Stimulated activated CD8-positive, alpha-beta memory T cell treated with anti-CD3 and anti-CD28 coated beads, Interleukin-12 subunit alpha, Interleukin-12 subunit beta, amount 100 ng/mL, for 24 hours (primary cell): ENCODE results near the gene MOB1A.
"Not testable (repeated sequence)": the region's sequence is repeated elsewhere in the genome, so short reads cannot be mapped to it uniquely, and the experiment has no call there.

ENCODE experiments used
- DNase-seq: peaks from one replicate; pipeline ENCODE4 v3.0.0-alpha.2; 2020; ENCODE audit errors: extremely low read depth

Gene MOB1A

DNA sequence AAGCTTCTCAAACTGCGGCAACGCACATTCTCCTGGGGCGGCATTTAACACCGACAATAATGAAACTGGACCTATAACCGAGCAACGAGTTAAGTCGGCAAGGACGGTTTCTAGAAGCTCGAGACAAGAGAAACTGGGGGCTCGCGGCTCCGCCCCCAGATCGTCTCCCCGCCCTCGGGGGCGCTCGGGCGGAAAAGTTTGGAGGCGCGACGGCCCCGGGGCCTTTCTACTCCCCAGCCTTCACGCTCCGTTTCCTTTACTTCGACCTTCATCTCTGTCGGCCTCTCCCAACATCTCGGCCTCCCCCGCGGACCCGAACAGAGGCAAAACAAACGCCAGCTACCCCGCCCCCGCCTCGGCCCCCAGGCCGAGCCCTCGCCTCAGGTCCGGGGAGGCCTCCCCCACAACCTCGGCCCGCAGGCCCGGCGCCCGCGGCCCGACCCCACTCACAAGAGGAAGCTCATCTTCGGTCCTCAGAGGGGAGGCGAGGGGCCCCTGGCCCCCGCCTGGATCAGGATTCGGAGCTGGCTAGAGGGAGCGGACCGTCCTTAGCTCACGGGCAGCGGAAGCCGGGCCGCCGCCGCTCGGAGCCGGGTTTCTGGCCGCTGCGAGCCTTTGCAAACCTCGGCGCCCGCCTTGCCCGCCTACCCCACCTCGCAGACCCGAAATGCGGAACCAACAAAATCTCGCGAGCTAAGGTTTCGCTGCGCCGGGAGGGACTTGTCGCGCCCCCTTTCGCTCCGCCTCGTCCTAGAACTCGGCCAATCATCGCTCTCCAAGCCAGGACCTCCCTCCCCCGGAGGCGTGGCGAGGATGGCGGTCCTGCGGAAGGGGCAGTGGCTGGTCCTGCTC lies at the start of gene MOB1A:
TSS of gene MOB1A (minus strand) at position 669 of the 852 bp plus-strand sequence. CDS start at position 464, 205 bp downstream.
- DNase-seq = peak; percentile 93

DNA sequence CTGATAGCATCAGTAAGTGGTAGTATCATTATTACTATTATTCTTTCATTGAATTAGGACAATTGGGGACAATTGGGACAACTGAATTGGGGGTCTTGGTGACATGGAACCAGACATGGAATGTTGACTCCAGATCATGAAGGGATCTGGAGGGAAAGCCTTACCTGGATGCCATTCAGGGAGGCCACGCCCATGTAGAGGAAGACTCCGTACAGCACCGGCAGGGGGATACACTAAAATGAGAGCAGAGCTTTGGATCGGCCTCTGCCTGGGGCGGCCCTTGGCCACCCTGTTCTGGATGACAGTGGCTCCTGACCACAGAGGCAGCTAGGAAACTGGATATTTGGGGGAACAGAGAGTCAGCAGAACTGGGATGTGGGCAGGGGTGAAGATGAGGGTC lies 49.0 kb upstream of the MOB1A start:
- no peak for DNase-seq

DNA sequence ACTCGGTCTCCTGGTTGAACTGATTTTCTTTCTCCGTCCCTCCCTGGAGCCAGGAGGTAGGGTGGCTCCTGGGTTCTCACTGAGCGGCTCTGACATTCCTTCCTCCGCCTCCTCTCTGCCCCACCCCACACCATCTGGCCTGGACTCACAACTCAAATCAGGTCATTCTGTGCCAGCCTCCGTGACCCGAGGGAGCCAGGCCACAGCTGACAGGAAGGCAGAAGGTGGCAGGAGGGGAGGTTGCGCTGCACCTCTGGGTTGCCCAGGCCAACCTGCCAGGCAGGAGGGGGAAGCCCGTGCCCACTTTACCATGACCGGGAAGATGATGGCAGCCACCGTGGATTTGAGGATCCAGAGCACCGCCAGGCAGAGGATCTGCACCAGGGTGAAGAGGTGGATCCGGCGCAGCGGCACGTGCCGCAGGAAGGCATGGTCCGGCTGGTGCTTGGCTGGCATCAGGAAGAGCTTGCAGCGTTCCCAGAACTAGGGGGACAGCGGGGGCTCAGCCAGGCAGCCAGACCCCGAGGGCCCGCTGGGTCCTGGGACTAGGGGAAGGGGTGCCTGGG lies 48.1 kb upstream of the MOB1A start:
- DNase-seq = no peak

GRCh38 chr2:74225698-74226459 lies 47.2 kb upstream of the MOB1A start:
- no peak for DNase-seq

GRCh38 chr2:74223941-74224770 lies 45.5 kb upstream of the MOB1A start:
- DNase-seq = no peak

GRCh38 chr2:74222300-74222650 lies 43.6 kb upstream of the MOB1A start:
- no peak for DNase-seq

GRCh38 chr2:74221604-74222299 lies 43.1 kb upstream of the MOB1A start:
- no peak for DNase-seq

DNA sequence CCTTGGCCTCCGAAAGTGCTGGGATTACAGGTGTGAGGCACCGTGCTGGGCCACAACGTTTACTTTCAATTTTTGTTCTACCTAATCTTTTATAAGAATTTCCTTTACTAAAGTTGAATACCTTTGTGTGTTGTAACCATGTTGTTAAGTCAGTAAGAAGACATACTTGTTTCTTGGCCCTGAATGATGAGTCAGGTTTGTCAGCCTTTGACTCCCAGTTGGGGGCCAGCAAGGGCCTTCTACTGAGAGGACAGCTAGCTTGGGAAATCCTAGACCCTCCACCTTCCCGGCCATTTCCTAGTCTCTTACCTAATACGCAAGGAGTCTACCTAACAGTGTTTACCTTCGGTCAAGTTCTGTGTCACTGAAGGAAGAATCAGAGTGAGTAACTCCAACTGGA lies 42.4 kb upstream of the MOB1A start:
- no peak for DNase-seq

GRCh38 chr2:74219846-74220486 lies 41.3 kb upstream of the MOB1A start:
- DNase-seq = no peak

GRCh38 chr2:74216642-74217041 lies 38.0 kb upstream of the MOB1A start:
- no peak for DNase-seq

DNA sequence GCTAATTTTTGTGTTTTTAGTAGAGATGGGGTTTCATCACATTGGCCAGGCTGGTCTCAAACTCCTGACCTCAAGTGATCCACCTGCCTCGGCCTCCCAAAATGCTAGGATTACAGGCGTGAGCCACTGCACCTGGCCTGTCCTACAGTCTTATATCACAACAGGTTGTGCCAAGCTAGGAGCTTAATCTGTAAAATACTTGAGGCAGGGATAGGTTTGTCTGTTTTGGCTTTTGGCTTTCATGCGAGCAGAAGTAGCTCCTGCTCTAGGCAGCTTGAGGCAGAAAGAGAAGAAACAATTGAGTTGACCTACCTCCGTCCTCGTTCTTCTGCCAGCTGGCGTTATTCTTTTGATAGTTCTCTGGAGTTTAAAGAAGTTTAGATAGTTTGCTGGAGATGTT lies 37.1 kb upstream of the MOB1A start:
- DNase-seq = not testable (repeated sequence)

- DNase-seq = no peak
Observed at GRCh38 chr2:74212702-74213410, 34.2 kb upstream of the MOB1A start.

GRCh38 chr2:74206180-74206688 lies 27.6 kb upstream of the MOB1A start:
- DNase-seq = no peak

GRCh38 chr2:74205596-74205995 lies 26.9 kb upstream of the MOB1A start:
- no peak for DNase-seq

DNA sequence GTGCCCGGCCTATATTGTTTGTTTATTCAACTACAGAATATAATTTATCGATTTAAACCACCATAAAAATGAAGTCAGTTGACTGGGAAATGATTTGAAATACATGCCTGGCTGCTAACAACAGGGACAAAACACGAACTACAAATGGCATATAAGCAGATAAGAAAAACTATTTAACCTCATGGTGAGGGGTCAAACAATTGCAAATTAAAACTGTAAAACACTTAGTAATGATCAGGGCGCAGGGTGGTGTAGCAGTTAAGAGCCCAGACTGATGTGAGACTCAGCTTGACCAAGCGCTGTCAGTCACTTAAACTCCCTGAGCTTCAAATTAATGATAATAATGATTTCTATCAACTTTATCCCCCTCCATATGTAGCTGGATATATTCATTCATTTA lies 26.4 kb upstream of the MOB1A start:
- no peak for DNase-seq

GRCh38 chr2:74204436-74204835 lies 25.8 kb upstream of the MOB1A start:
- no peak for DNase-seq

GRCh38 chr2:74201596-74201995 lies 22.9 kb upstream of the MOB1A start:
- DNase-seq = no peak

- DNase-seq = no peak
Observed at GRCh38 chr2:74201196-74201595, 22.5 kb upstream of the MOB1A start.

DNA sequence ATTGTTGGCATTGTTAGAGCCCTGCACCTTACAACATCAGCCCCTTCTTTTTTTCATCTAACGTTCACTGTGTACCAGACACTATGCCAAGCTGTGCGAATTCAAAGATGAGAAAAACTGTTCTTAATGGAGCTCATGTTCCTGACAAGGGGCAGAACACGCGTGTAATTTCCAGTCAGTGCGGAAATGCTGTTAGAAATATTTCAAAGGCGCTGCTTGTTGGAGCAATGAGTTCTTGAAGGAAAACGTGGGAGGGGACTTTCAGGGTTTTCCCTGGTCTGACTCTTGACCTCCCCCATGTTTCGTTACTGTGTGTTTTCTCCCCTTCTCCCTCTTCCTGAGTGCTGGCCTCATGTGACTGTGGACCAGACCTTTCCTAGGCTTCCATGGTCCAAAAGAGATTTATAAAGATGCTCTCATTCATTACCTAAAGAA lies 21.2 kb upstream of the MOB1A start:
- no peak for DNase-seq

DNA sequence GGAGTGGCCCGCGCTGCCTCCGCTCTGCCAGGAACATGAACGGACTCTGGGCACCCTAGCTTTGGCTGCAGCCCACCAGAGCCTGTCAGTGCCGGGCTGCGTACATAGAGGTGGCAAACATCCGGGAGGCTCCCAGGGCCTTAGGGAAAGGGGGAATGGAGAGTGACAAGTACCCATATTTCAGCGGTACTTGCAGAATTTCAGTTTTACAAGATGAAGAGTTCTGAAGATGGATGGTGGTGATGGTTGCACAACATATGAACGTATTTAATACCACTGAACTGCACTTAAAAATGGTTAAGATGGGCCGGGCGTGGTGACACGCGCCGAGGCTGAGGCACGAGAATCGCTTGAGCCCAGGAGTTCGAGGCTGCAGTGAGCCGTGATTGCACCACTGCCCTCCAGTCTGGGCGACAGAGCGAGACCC lies 20.6 kb upstream of the MOB1A start:
- DNase-seq = no peak
